Ureter (tissue), 1 donor: ENCODE measurements around the gene IL1A. TPM values are rescaled to one million over a fixed set of nuclear protein-coding genes. Genes with fewer than 3 reads are reported as not detected.

Experiments used
- DNase-seq: peaks from one replicate; pipeline ENCODE4 v3.0.0-alpha.2; 2020; ENCODE audit warnings: low spot score
- total RNA-seq: library from RNA; stranded (reverse); gene quantifications from one replicate; pipeline ENCODE4 v1.2.4, GENCODE V29; 2023
- donor health status: DM: yes; HTN: yes; CAD: no.

IL1A gene
- total RNA-seq, 1 donor from 2014 or later: 5.9 TPM

- DNase-seq: no peak
Observed at GRCh38 chr2:112818094-112818902, 34.0 kb upstream of the IL1A start.

- DNase-seq: no peak
Observed at GRCh38 chr2:112817082-112817689, 32.9 kb upstream of the IL1A start.

- DNase-seq: no peak
Observed at GRCh38 chr2:112814278-112814677, 30.0 kb upstream of the IL1A start.

- DNase-seq: no peak
Observed at GRCh38 chr2:112813280-112813966, 29.1 kb upstream of the IL1A start.

- no peak for DNase-seq
Observed at GRCh38 chr2:112812318-112813267, 28.3 kb upstream of the IL1A start.

GRCh38 chr2:112811841-112812306 is 27.6 kb upstream of the IL1A start:
- no peak for DNase-seq

GRCh38 chr2:112811276-112811831 is 27.1 kb upstream of the IL1A start:
- no peak for DNase-seq

- no peak for DNase-seq
Observed at GRCh38 chr2:112809112-112809511, 24.8 kb upstream of the IL1A start.

- no peak for DNase-seq
Observed at GRCh38 chr2:112807233-112807807, 23.0 kb upstream of the IL1A start.

GRCh38 chr2:112805542-112805941 is 21.2 kb upstream of the IL1A start:
- peak; percentile 80 for DNase-seq

- no peak for DNase-seq
Observed at GRCh38 chr2:112803691-112804521, 19.6 kb upstream of the IL1A start.

GRCh38 chr2:112800881-112801583 is 16.7 kb upstream of the IL1A start:
- no peak for DNase-seq

GRCh38 chr2:112798979-112799975 is 15.0 kb upstream of the IL1A start:
- no peak for DNase-seq

- no peak for DNase-seq
Observed at GRCh38 chr2:112796486-112796885, 12.2 kb upstream of the IL1A start.

- peak; percentile 76 for DNase-seq
Observed at GRCh38 chr2:112795774-112796173, 11.5 kb upstream of the IL1A start.

GRCh38 chr2:112794841-112795240 is 10.5 kb upstream of the IL1A start:
- no peak for DNase-seq

- DNase-seq: peak; percentile 73
Observed at GRCh38 chr2:112794131-112794733, 9.9 kb upstream of the IL1A start.
